ENCODE data around the gene CDYL2.

DNA sequence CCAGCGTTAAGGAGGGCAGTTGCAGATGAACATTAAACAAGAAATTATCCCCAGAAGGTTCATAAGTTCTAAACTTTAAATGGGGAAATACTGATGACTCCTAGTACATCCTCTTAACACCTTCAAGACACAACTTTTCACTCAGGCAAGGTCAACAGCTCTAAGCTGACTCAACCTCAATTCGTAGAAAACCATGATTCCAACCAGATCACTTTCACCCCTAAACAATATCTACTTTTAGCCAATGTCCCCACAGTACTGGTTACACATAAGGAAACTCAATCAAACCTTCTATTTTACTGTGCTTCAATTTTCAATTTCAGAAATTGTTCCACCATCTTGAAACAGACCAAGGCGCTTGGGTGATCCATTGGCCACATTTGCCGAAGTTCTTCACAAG, 2.3 kb downstream of the CDYL2 start:
- no peak for TF ChIP-seq CSRNP3 (CRISPR knock-in tag; IDR thresholded peaks at IDR 0.05)
- TF ChIP-seq PPARA (CRISPR knock-in tag; IDR thresholded peaks at IDR 0.05; ENCODE audit: borderline replicate concordance), result no peak
- TF ChIP-seq PATZ1 (CRISPR knock-in tag; IDR thresholded peaks at IDR 0.05; ENCODE audit: borderline replicate concordance), result no peak
- no peak for TF ChIP-seq ARNTL (CRISPR knock-in tag; IDR thresholded peaks at IDR 0.05; ENCODE audit: borderline replicate concordance, low read depth)
- TF ChIP-seq ESRRG (CRISPR knock-in tag; IDR thresholded peaks at IDR 0.05), result no peak
- no peak for TF ChIP-seq SNAI2 (CRISPR knock-in tag; IDR thresholded peaks at IDR 0.05)
- no peak for TF ChIP-seq POU6F1 (CRISPR knock-in tag; IDR thresholded peaks at IDR 0.05; ENCODE audit: borderline replicate concordance, low read depth)
- TF ChIP-seq GLIS3 (CRISPR knock-in tag; IDR thresholded peaks at IDR 0.05), result no peak
- TF ChIP-seq ZNF70 (CRISPR knock-in tag; IDR thresholded peaks at IDR 0.05), result no peak
- no peak for TF ChIP-seq ZFP3 (CRISPR knock-in tag; IDR thresholded peaks at IDR 0.05)

All from SK-N-SH treated with all-trans-retinoic acid at 6 μM for 48 hours (cell line).